Stomach (tissue), 4 donors: Measurements from ENCODE around the gene KIF17.

ENCODE experiments used
- CTCF ChIP-seq, 7 experiments: fragments of 450-650 bp in 4 of 7; fragments of 200-600 bp in 3 of 7; sonication (generic) in 3 of 7; IDR thresholded peaks; one replicate each; pipeline ENCODE4 v1.5.1; 2016 to 2019; ENCODE audit warnings: antibody characterized with exemption in 7 of 7, control low read depth in 2 of 7, mild to moderate bottlenecking in 1 of 7
- POLR2A ChIP-seq, 4 donors: fragments of 450-650 bp; IDR thresholded peaks; one replicate each; pipeline ENCODE4 v1.6.1; 2016; ENCODE audit warnings: antibody characterized with exemption in 4 of 4, control low read depth in 2 of 4, mild to moderate bottlenecking in 1 of 4, moderate library complexity in 1 of 4

- TF ChIP-seq CTCF (IDR thresholded peaks at IDR 0.05) (no peak), POLR2A (IDR thresholded peaks at IDR 0.05) (no peak)
Observed at GRCh38 chr1:20729155-20729931, 11.5 kb upstream of the KIF17 start.
